Mesenteric fat pad (tissue), 1 donor: Measurements from ENCODE around the gene B3GALT6. TPM values are rescaled to one million over a fixed set of nuclear protein-coding genes. Genes with fewer than 3 reads are reported as not detected.
A peak's percentile ranks its signal among the peaks of the same experiment; 100 is the strongest.

Source experiments
- DNase-seq: peaks from one replicate; pipeline ENCODE4 v3.0.0-alpha.2; 2020; ENCODE audit warnings: low spot score
- total RNA-seq: library from RNA; stranded (reverse); fragmentation: NEBNext Ultra II Directional; extraction: Animal tissue kit (Norgen Biotek cat#: 25700); gene quantifications from one replicate; pipeline ENCODE4 v1.2.1, GENCODE V29; 2021
- donor health status: DM: yes; HTN: yes; CAD: no.

The B3GALT6 gene
- total RNA-seq, 1 donor from 2014 or later: 14.1 TPM

GRCh38 chr1:1230656-1231399, 1.2 kb upstream of the B3GALT6 start:
- DNase-seq: no peak

GRCh38 chr1:1231400-1232207, 433 bp upstream of the B3GALT6 start, which contains the start of gene SDF4:
TSS of gene SDF4 (minus strand) at chr1:1232001. CDS start at chr1:1228772, 3,229 bp downstream.
- peak; percentile 99 for DNase-seq

- no peak for DNase-seq
Observed at GRCh38 chr1:1232796-1233566, 944 bp downstream of the B3GALT6 start.

- DNase-seq: no peak
Observed at GRCh38 chr1:1233567-1233892, 1.5 kb downstream of the B3GALT6 start.

- DNase-seq: no peak
Observed at GRCh38 chr1:1234180-1234808, 2.3 kb downstream of the B3GALT6 start.

GRCh38 chr1:1235016-1235744, 3.1 kb downstream of the B3GALT6 start:
- DNase-seq: no peak

GRCh38 chr1:1236176-1236763, 4.2 kb downstream of the B3GALT6 start:
- DNase-seq: no peak

- DNase-seq: no peak
Observed at GRCh38 chr1:1236945-1237873, 5.2 kb downstream of the B3GALT6 start.

- no peak for DNase-seq
Observed at GRCh38 chr1:1237874-1238701, 6.1 kb downstream of the B3GALT6 start.

- no peak for DNase-seq
Observed at GRCh38 chr1:1238702-1239178, 6.7 kb downstream of the B3GALT6 start.

GRCh38 chr1:1239227-1239613, 7.2 kb downstream of the B3GALT6 start:
- DNase-seq: no peak

- DNase-seq: no peak
Observed at GRCh38 chr1:1239614-1240347, 7.7 kb downstream of the B3GALT6 start.

GRCh38 chr1:1240348-1240732, 8.3 kb downstream of the B3GALT6 start:
- DNase-seq: no peak

GRCh38 chr1:1240822-1241587, 9.0 kb downstream of the B3GALT6 start:
- DNase-seq: no peak

- no peak for DNase-seq
Observed at GRCh38 chr1:1241588-1242219, 9.7 kb downstream of the B3GALT6 start.
